ENCODE measurements around the gene MIEF1. TPM values are rescaled to one million over a fixed set of nuclear protein-coding genes. Genes with fewer than 3 reads are reported as not detected.

The MIEF1 gene
- polyA plus RNA-seq, 1 of the 3 experiments (the other 2 are of a cell fraction) = 7.5 TPM

- TF ChIP-seq EP300 (IDR thresholded peaks at IDR 0.05; ENCODE audit: borderline replicate concordance in 1 of 2, low read depth in 1 of 2, low read length in 1 of 2) = no peak
- TF ChIP-seq TAF1 (IDR thresholded peaks at IDR 0.05; ENCODE audit: borderline replicate concordance, low read depth, low read length) = no peak
- no peak for TF ChIP-seq NRF1 (IDR thresholded peaks at IDR 0.05; ENCODE audit: low read depth, low read length)
- no peak for TF ChIP-seq FOXJ3 (CRISPR knock-in tag; IDR thresholded peaks at IDR 0.05)
- no peak for TF ChIP-seq RFX5 (IDR thresholded peaks at IDR 0.05; ENCODE audit: low read length)
- no peak for TF ChIP-seq FOXM1 (IDR thresholded peaks at IDR 0.05; ENCODE audit: low read depth)
- TF ChIP-seq REST (IDR thresholded peaks at IDR 0.05; ENCODE audit: low read depth, low read length) = no peak
- TF ChIP-seq NFIC (IDR thresholded peaks at IDR 0.05; ENCODE audit: borderline replicate concordance) = no peak
- Histone ChIP-seq H3K9me2 (no peaks in the 10 kb centered on the region), H3F3A (replicated peaks; ENCODE audit: insufficient read depth) (no peaks in the 10 kb centered on the region), H4K20me1 (ENCODE audit: insufficient read depth) (no peaks in the 10 kb centered on the region), H3K79me2 (ENCODE audit: insufficient read depth) (no peaks in the 10 kb centered on the region), H2AFZ (ENCODE audit: low read depth) (no peak overlapping the region), H3K36me3 (replicated peaks in 1 of 2; ENCODE audit: control insufficient read depth in 1 of 2, insufficient read depth in 2 of 2, low read length in 1 of 2) (no peaks in the 10 kb centered on the region), H3K4me1 (ENCODE audit: control insufficient read depth in 1 of 2, insufficient read depth in 2 of 2, low read depth in 1 of 2, low read length in 1 of 2) (no peaks in the 10 kb centered on the region), H3K27me3 (ENCODE audit: insufficient read depth) (no peaks in the 10 kb centered on the region), H3K9me3 (no peaks in the 10 kb centered on the region), H3K27ac (ENCODE audit: low read depth in 2 of 2, low read length in 1 of 2) (no peak overlapping the region), H3K9ac (no peak overlapping the region), H3K4me3 (ENCODE audit: low read depth in 2 of 2, low read length in 1 of 2) (no peak overlapping the region), H3K4me2 (no peak overlapping the region)
- CTCF ChIA-PET = no interaction called here
- no peak for DNase-seq
- 91% methylated on average over 6 of the region's 9 CpGs for WGBS (ENCODE audit: low lambda C conversion rate)
- POLR2A ChIA-PET = no interaction called here
These were observed 60.9 kb downstream of the MIEF1 start for GRCh38 chr22:39562839-39563489.

- Histone ChIP-seq H3K4me3 (ENCODE audit: low read depth in 2 of 2, low read length in 1 of 2) (no peak overlapping the region), H3K4me2 (no peak overlapping the region), H3F3A (replicated peaks; ENCODE audit: insufficient read depth) (no peaks in the 10 kb centered on the region), H3K79me2 (ENCODE audit: insufficient read depth) (no peaks in the 10 kb centered on the region), H4K20me1 (ENCODE audit: insufficient read depth) (no peaks in the 10 kb centered on the region), H3K27ac (ENCODE audit: low read depth in 2 of 2, low read length in 1 of 2) (no peak overlapping the region), H3K36me3 (replicated peaks in 1 of 2; ENCODE audit: control insufficient read depth in 1 of 2, insufficient read depth in 2 of 2, low read length in 1 of 2) (no peaks in the 10 kb centered on the region), H3K9me3 (no peaks in the 10 kb centered on the region), H3K9ac (no peak overlapping the region), H3K27me3 (ENCODE audit: insufficient read depth) (no peaks in the 10 kb centered on the region), H2AFZ (ENCODE audit: low read depth) (no peak overlapping the region), H3K9me2 (no peaks in the 10 kb centered on the region), H3K4me1 (ENCODE audit: control insufficient read depth in 1 of 2, insufficient read depth in 2 of 2, low read depth in 1 of 2, low read length in 1 of 2) (no peaks in the 10 kb centered on the region)
- CTCF ChIA-PET = no interaction called here
- no peak for DNase-seq
- WGBS (ENCODE audit: low lambda C conversion rate) = 50% methylated on average over 6 of the region's 7 CpGs
- POLR2A ChIA-PET = no interaction called here
- no peak for TF ChIP-seq ELF1 (IDR thresholded peaks at IDR 0.05)
- TF ChIP-seq IRF3 (IDR thresholded peaks at IDR 0.05; ENCODE audit: low read depth, low read length) = no peak
- no peak for TF ChIP-seq TCF12 (IDR thresholded peaks at IDR 0.05)
- TF ChIP-seq MEF2A (IDR thresholded peaks at IDR 0.05; ENCODE audit: borderline replicate concordance, low read depth) = no peak
- no peak for TF ChIP-seq SMC3 (IDR thresholded peaks at IDR 0.05; ENCODE audit: low read depth, low read length)
- no peak for TF ChIP-seq RAD21 (IDR thresholded peaks at IDR 0.05; ENCODE audit: low read length)
- TF ChIP-seq EZH2phosphoT487 (IDR thresholded peaks at IDR 0.05; ENCODE audit: borderline replicate concordance, low read depth) = no peak
- no peak for TF ChIP-seq EP300 (IDR thresholded peaks at IDR 0.05; ENCODE audit: borderline replicate concordance in 1 of 2, low read depth in 1 of 2, low read length in 1 of 2)
- TF ChIP-seq YY1 (IDR thresholded peaks at IDR 0.05; ENCODE audit: low read depth) = no peak
- no peak for TF ChIP-seq MAX (IDR thresholded peaks at IDR 0.05; ENCODE audit: low read depth)
- no peak for TF ChIP-seq RFX5 (IDR thresholded peaks at IDR 0.05; ENCODE audit: low read length)
- TF ChIP-seq NFIC (IDR thresholded peaks at IDR 0.05; ENCODE audit: borderline replicate concordance) = no peak
- TF ChIP-seq FOXJ3 (CRISPR knock-in tag; IDR thresholded peaks at IDR 0.05) = no peak
- TF ChIP-seq NRF1 (IDR thresholded peaks at IDR 0.05; ENCODE audit: low read depth, low read length) = no peak
- no peak for TF ChIP-seq RXRA (IDR thresholded peaks at IDR 0.05; ENCODE audit: borderline replicate concordance, low read depth)
- TF ChIP-seq POLR2AphosphoS5 (IDR thresholded peaks at IDR 0.05; ENCODE audit: low read depth, low read length) = no peak
- TF ChIP-seq PBX3 (IDR thresholded peaks at IDR 0.05) = no peak
These were observed 61.7 kb downstream of the MIEF1 start for GRCh38 chr22:39563571-39564428.
